CD4-positive, alpha-beta memory T cell (primary cell): Measurements from ENCODE around the gene SETX. TPM values are rescaled to one million over a fixed set of nuclear protein-coding genes. Genes with fewer than 3 reads are reported as not detected.

Experiments
- CTCF ChIA-PET: fragments of 350-600 bp; sonication (Branson Sonifier 250); formaldehyde crosslinking; loops from one replicate; lab custom pipeline; 2021; ENCODE audit warnings: inconsistent platforms; ENCODE audit not compliant: partially characterized antibody; lab: Charles Lee
- POLR2A ChIA-PET: fragments of 350-600 bp; sonication (Branson Sonifier 250); formaldehyde crosslinking; loops from one replicate; lab custom pipeline; 2021; ENCODE audit not compliant: partially characterized antibody; lab: Charles Lee
- DNase-seq, 5 donors: peaks; one replicate each; pipeline versions ENCODE4 v3.0.0 to v3.0.0-alpha.2; 2020 to 2022; ENCODE audit warnings: mixed read lengths in 1 of 5
- H3K27ac ChIP-seq: one replicate; pipeline ENCODE4 v1.7.0; 2013; ENCODE audit warnings: low read depth, low read length
- H3K27me3 ChIP-seq: 2 replicates; pipeline ENCODE4 v1.7.0; 2013; ENCODE audit warnings: mild to moderate bottlenecking, low read length, moderate library complexity; ENCODE audit not compliant: insufficient read depth
- H3K36me3 ChIP-seq: 2 replicates; pipeline ENCODE4 v1.7.0; 2013; ENCODE audit warnings: mild to moderate bottlenecking, low read length, moderate library complexity; ENCODE audit not compliant: insufficient read depth
- H3K4me1 ChIP-seq: 2 replicates; pipeline ENCODE4 v1.7.0; 2013; ENCODE audit warnings: mild to moderate bottlenecking, low read length, moderate library complexity; ENCODE audit not compliant: insufficient read depth
- H3K4me3 ChIP-seq, 2 donors: one replicate each; pipeline ENCODE4 v1.7.0; 2013; ENCODE audit warnings: low read length in 2 of 2, mild to moderate bottlenecking in 1 of 2
- H3K9me3 ChIP-seq, 2 donors: one replicate each; pipeline ENCODE4 v1.7.0; 2013; ENCODE audit warnings: low read length in 2 of 2, control low read depth in 1 of 2; ENCODE audit not compliant: control insufficient read depth in 1 of 2
- H3K27ac Mint-ChIP-seq, 7 donors: one replicate each; pipeline ENCODE4 v1.8.0; 2020 to 2021; ENCODE audit warnings: mixed read lengths in 7 of 7, mild to moderate bottlenecking in 6 of 7, inconsistent platforms in 3 of 7, moderate library complexity in 3 of 7
- H3K27me3 Mint-ChIP-seq, 2 donors: one replicate each; pipeline ENCODE4 v1.8.0; 2020 to 2021; ENCODE audit warnings: mixed read lengths in 2 of 2
- H3K36me3 Mint-ChIP-seq, 2 donors: one replicate each; pipeline ENCODE4 v1.8.0; 2020 to 2021; ENCODE audit warnings: mixed read lengths in 2 of 2, inconsistent platforms in 1 of 2, mild to moderate bottlenecking in 1 of 2
- H3K4me1 Mint-ChIP-seq, 4 donors: one replicate each; pipeline ENCODE4 v1.8.0; 2020 to 2021; ENCODE audit warnings: mixed read lengths in 4 of 4, mild to moderate bottlenecking in 1 of 4
- H3K4me3 Mint-ChIP-seq, 8 donors: one replicate each; pipeline ENCODE4 v1.8.0; 2020 to 2021; ENCODE audit warnings: mixed read lengths in 8 of 8, mild to moderate bottlenecking in 7 of 8, moderate library complexity in 6 of 8, inconsistent platforms in 3 of 8
- H3K9me3 Mint-ChIP-seq, 8 donors: one replicate each; pipeline ENCODE4 v1.8.0; 2020 to 2021; ENCODE audit warnings: mixed read lengths in 8 of 8, mild to moderate bottlenecking in 5 of 8, inconsistent platforms in 3 of 8, moderate library complexity in 1 of 8
- intact Hi-C: fragments of 100-400 bp; cut with micrococcal nuclease; formaldehyde crosslinking; loops from one replicate; pipeline ENCODE4 v1.15.1; 2023
- polyA plus RNA-seq, 2 donors: library from polyadenylated mRNA; unstranded; fragments of 300-500 nt; fragmentation: Illumina TruSeq; gene quantifications; one replicate each; pipeline ENCODE4 v1.2.3, GENCODE V29; 2021
- total RNA-seq, 2 experiments: library from RNA; stranded (reverse); gene quantifications; one replicate each; pipeline ENCODE4 v1.2.3, GENCODE V29; 2021

SETX gene
- total and polyA plus RNA-seq, 4 experiments from 2014 or later: 10.1 to 94.3 (median 65.3) TPM

- POLR2A ChIA-PET: no interaction called here
- Mint-ChIP-seq H3K36me3 (peaks cover 0 to 6% of the 10 kb centered on the region in 2 donors), H3K4me3 (no peak overlapping the region), H3K4me1 (peaks cover 7 to 27% (median 16%) of the 10 kb centered on the region in 4 donors), H3K27ac (no peak overlapping the region), H3K27me3 (peaks cover 0 to 2% of the 10 kb centered on the region in 2 donors), H3K9me3 (peaks cover 0 to 2% (median 0%) of the 10 kb centered on the region in 8 donors)
- no peak overlapping the region for H3K4me3 ChIP-seq
- H3K27ac ChIP-seq: no peak overlapping the region
- no peaks in the 10 kb centered on the region for H3K27me3 ChIP-seq
- CTCF ChIA-PET: interaction anchor here (0.6 to 9.9 kb wide), 9 partner anchors 15 to 479 kb away, joined by 3 to 124 read pairs (median 5); partner anchors contain the start of gene SETX
- no peaks in the 10 kb centered on the region for H3K9me3 ChIP-seq
- H3K4me1 ChIP-seq: peaks cover 22% of the 10 kb centered on the region
- no peaks in the 10 kb centered on the region for H3K36me3 ChIP-seq
- DNase-seq: no peak
- intact Hi-C loops: no loop called here
Measured at GRCh38 chr9:132238992-132239391, 115.8 kb downstream of the SETX start.

- H3K27me3 ChIP-seq: no peaks in the 10 kb centered on the region
- peaks cover 7 to 27% (median 16%) of the 10 kb centered on the region in 4 donors for H3K4me1 Mint-ChIP-seq
Measured at GRCh38 chr9:132238026-132238972, 116.5 kb downstream of the SETX start.

GRCh38 chr9:132237481-132237880, 117.3 kb downstream of the SETX start:
- H3K27me3 Mint-ChIP-seq: peaks cover 0 to 2% of the 10 kb centered on the region in 2 donors
- DNase-seq: no peak

More at GRCh38 chr9:132238026-132238972, 116.5 kb downstream of the SETX start:
- H3K4me1 ChIP-seq: peaks cover 22% of the 10 kb centered on the region
- no peak for DNase-seq
- CTCF ChIA-PET: interaction anchor here (1.0 to 9.9 kb wide), 4 partner anchors 16 to 478 kb away, joined by 3 to 124 read pairs (median 74); no protein-coding TSS in a partner anchor
- H3K27ac ChIP-seq: no peak overlapping the region
- H3K36me3 Mint-ChIP-seq: peaks cover 0 to 6% of the 10 kb centered on the region in 2 donors
- no peak overlapping the region for H3K27ac Mint-ChIP-seq
- H3K4me3 ChIP-seq: no peak overlapping the region
- peaks cover 0 to 2% of the 10 kb centered on the region in 2 donors for H3K27me3 Mint-ChIP-seq
- H3K4me3 Mint-ChIP-seq: peak overlapping the region in 1 of 8 donors; percentile 35
- H3K36me3 ChIP-seq: no peaks in the 10 kb centered on the region
- no peaks in the 10 kb centered on the region for H3K9me3 ChIP-seq
- POLR2A ChIA-PET: no interaction called here
- peaks cover 0 to 2% (median 0%) of the 10 kb centered on the region in 8 donors for H3K9me3 Mint-ChIP-seq
- intact Hi-C loops: no loop called here

GRCh38 chr9:132236662-132237311, 118.0 kb downstream of the SETX start:
- POLR2A ChIA-PET: interaction anchor here (1.0 kb wide), 1 partner anchor 67 kb away, joined by 4 read pairs; no protein-coding TSS in a partner anchor
- Mint-ChIP-seq H3K27me3 (no peaks in the 10 kb centered on the region), H3K4me1 (peaks cover 4 to 22% (median 10%) of the 10 kb centered on the region in 4 donors), H3K9me3 (peaks cover 0 to 2% (median 0%) of the 10 kb centered on the region in 8 donors), H3K4me3 (peak overlapping the region in 1 of 8 donors; percentile 57), H3K36me3 (peaks cover 0 to 3% of the 10 kb centered on the region in 2 donors), H3K27ac (peak overlapping the region in 3 of 7 donors; percentile 60 to 84 (median 65))
- Histone ChIP-seq H3K27ac (no peak overlapping the region), H3K4me3 (no peak overlapping the region), H3K4me1 (peaks cover 14% of the 10 kb centered on the region), H3K9me3 (no peaks in the 10 kb centered on the region), H3K36me3 (no peaks in the 10 kb centered on the region), H3K27me3 (no peaks in the 10 kb centered on the region)
- no peak for DNase-seq
- CTCF ChIA-PET: interaction anchor here (0.6 to 9.9 kb wide), 23 partner anchors 12 to 1084 kb away, joined by 3 to 124 read pairs (median 3); partner anchors contain the start of genes DDX31, GTF3C4 and NTNG2
- intact Hi-C loops: loop anchor here (1.0 kb wide), 2 partner anchors 67 to 474 kb away; no protein-coding TSS in a partner anchor

More at GRCh38 chr9:132237481-132237880, 117.3 kb downstream of the SETX start:
- Mint-ChIP-seq H3K27ac (no peak overlapping the region), H3K9me3 (peaks cover 0 to 2% (median 0%) of the 10 kb centered on the region in 8 donors), H3K4me1 (peaks cover 6 to 24% (median 14%) of the 10 kb centered on the region in 4 donors), H3K36me3 (peaks cover 0 to 6% of the 10 kb centered on the region in 2 donors), H3K4me3 (no peak overlapping the region)
- ChIA-PET POLR2A (no interaction called here), CTCF (interaction anchor here (2.0 to 9.9 kb wide), 4 partner anchors 16 to 477 kb away, joined by 14 to 124 read pairs (median 74); no protein-coding TSS in a partner anchor)
- Histone ChIP-seq H3K36me3 (no peaks in the 10 kb centered on the region), H3K9me3 (no peaks in the 10 kb centered on the region), H3K27me3 (no peaks in the 10 kb centered on the region), H3K27ac (no peak overlapping the region), H3K4me1 (peaks cover 16% of the 10 kb centered on the region), H3K4me3 (no peak overlapping the region)
- intact Hi-C loops: no loop called here

- ChIA-PET CTCF (interaction anchor here (0.6 to 9.9 kb wide), 24 partner anchors 13 to 1083 kb away, joined by 3 to 124 read pairs (median 3); partner anchors contain the start of genes DDX31, GTF3C4, MED27 and NTNG2), POLR2A (interaction anchor here (0.6 to 1.0 kb wide), 2 partner anchors 66 to 1125 kb away, joined by 3 to 4 read pairs; no protein-coding TSS in a partner anchor)
- no peak overlapping the region for H3K27ac ChIP-seq
- peak; percentile 70 to 75 (median 72) for DNase-seq
- H3K27me3 ChIP-seq: no peaks in the 10 kb centered on the region
- peak overlapping the region in 3 of 7 donors; percentile 60 to 84 (median 65) for H3K27ac Mint-ChIP-seq
- H3K4me1 Mint-ChIP-seq: peaks cover 2 to 22% (median 8%) of the 10 kb centered on the region in 4 donors
- peak overlapping the region in 2 of 8 donors; percentile 8 to 57 for H3K4me3 Mint-ChIP-seq
- H3K36me3 Mint-ChIP-seq: no peaks in the 10 kb centered on the region
- H3K4me3 ChIP-seq: no peak overlapping the region
- H3K9me3 Mint-ChIP-seq: no peaks in the 10 kb centered on the region
- intact Hi-C loops: loop anchor here (1.0 kb wide), 2 partner anchors 67 to 474 kb away; no protein-coding TSS in a partner anchor
- H3K27me3 Mint-ChIP-seq: no peaks in the 10 kb centered on the region
- H3K36me3 ChIP-seq: no peaks in the 10 kb centered on the region
- peaks cover 14% of the 10 kb centered on the region for H3K4me1 ChIP-seq
- no peaks in the 10 kb centered on the region for H3K9me3 ChIP-seq
Measured at GRCh38 chr9:132235894-132236661, 118.7 kb downstream of the SETX start.

GRCh38 chr9:132235125-132235524, 119.7 kb downstream of the SETX start:
- H3K4me3 ChIP-seq: no peak overlapping the region
- CTCF ChIA-PET: interaction anchor here (1.0 to 9.9 kb wide), 7 partner anchors 19 to 475 kb away, joined by 3 to 124 read pairs (median 3); partner anchors contain the start of gene NTNG2
- no peaks in the 10 kb centered on the region for H3K9me3 ChIP-seq
- intact Hi-C loops: no loop called here
- Mint-ChIP-seq H3K27ac (no peak overlapping the region), H3K36me3 (no peaks in the 10 kb centered on the region), H3K4me3 (no peak overlapping the region), H3K27me3 (no peaks in the 10 kb centered on the region), H3K9me3 (no peaks in the 10 kb centered on the region), H3K4me1 (peaks cover 2 to 13% (median 6%) of the 10 kb centered on the region in 4 donors)
- POLR2A ChIA-PET: no interaction called here
- peaks cover 8% of the 10 kb centered on the region for H3K4me1 ChIP-seq
- no peak for DNase-seq
- no peak overlapping the region for H3K27ac ChIP-seq
- no peaks in the 10 kb centered on the region for H3K36me3 ChIP-seq
- no peaks in the 10 kb centered on the region for H3K27me3 ChIP-seq
